HTR-8/SVneo (cell line): Measurements from ENCODE around the gene CPLX4.
A peak's percentile ranks its signal among the peaks of the same experiment; 100 is the strongest.

ENCODE experiments used
- DNase-seq: peaks from one replicate; pipeline ENCODE4 v3.0.0; 2011; ENCODE audit warnings: low spot score, mixed read lengths; ENCODE audit not compliant: insufficient read length
- FAIRE-seq: peaks from 2 replicates; lab custom pipeline; 2011; peaks lifted over from hg19 to GRCh38; lab: Jason Lieb, UNC

The CPLX4 gene

DNA sequence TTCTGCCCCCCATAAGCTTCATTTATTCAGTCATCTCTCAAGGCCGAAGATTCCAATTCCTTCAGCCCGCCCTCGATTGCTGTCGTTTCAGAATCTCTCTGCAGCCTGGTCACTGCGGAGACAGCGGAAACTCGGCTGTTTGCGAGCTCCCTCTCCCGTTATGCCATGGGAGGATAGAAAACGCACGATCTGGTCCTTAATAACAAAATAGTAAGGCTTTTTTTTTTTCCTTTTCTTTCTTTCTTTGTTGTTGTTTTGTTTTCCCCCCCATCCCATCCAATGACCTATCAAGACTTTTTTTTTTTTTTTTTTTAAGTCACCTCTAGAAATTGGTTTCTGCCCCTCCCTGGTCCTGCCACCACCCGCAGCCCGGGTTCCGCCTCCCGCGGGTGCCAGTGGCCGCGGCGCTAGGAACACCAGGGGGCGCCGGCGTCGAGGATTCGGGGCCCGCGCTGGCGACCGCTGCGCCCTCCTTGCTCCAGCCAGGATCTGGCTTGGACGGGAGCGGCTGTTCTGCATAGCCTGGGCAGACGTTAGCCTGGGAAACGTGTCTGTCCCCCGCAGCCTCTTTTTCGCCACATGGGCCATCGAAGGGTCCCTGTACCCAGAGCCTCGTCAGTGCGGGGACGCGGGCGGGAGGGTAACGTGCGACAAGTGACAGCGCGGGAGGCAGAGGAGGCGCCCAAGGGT lies 10.1 kb downstream of the CPLX4 start:
- DNase-seq (peak; percentile 75), FAIRE-seq (peak; percentile 81)

GRCh38 chr18:59306640-59307039 lies 11.8 kb downstream of the CPLX4 start:
- FAIRE-seq (no peak), DNase-seq (no peak)

- FAIRE-seq (no peak), DNase-seq (no peak)
Measured at GRCh38 chr18:59305295-59305694, 13.2 kb downstream of the CPLX4 start.

- FAIRE-seq (no peak), DNase-seq (no peak)
Measured at GRCh38 chr18:59303656-59304195, 14.7 kb downstream of the CPLX4 start.

- DNase-seq (no peak), FAIRE-seq (no peak)
Measured at GRCh38 chr18:59303006-59303405, 15.4 kb downstream of the CPLX4 start.

GRCh38 chr18:59301929-59302328 lies 16.5 kb downstream of the CPLX4 start:
- no peak for FAIRE-seq
- no peak for DNase-seq

- FAIRE-seq (no peak), DNase-seq (no peak)
Measured at GRCh38 chr18:59300676-59301285, 17.7 kb downstream of the CPLX4 start.

DNA sequence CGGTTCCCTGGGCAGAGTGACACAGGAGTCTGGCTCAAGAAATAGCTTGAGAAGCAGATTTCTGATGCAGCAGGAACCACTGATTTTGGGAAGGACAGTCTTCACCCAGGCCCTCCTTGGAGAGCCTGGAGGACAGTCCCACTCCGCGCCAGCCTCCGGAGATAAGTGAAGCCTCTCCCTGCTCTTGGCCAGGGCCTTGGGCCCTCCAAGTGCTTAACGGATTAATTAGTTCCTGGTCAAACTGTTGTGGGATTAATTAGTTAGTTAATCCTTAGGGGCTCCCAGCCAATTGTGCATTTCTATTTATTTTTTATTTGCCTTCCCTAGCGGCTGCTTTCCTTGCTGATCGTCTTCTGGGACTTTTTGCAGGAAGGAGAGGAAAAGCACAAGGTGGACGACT lies 19.6 kb downstream of the CPLX4 start:
- DNase-seq (no peak), FAIRE-seq (no peak)

DNA sequence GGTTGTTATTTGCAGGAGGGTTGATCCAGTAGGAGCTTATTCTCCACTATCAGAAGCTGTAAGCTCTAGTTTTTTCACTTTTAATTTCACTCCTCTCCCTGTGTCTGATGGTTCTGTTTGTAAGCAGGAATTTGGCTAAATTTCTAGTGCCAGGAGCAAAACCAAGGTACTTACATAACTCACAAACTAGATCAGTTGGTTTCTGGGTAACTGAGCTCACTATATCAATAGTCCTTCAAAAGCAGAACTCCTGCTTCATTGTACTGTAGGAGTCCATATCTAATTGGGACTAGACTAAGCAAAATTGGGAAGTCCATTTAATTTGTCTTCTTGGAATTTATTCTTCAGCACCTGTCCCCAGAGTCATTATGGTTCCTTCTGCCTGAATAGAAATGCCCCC lies 25.1 kb downstream of the CPLX4 start:
- FAIRE-seq = no peak
- no peak for DNase-seq

GRCh38 chr18:59286341-59286740 lies 32.1 kb downstream of the CPLX4 start:
- FAIRE-seq (no peak), DNase-seq (no peak)

DNA sequence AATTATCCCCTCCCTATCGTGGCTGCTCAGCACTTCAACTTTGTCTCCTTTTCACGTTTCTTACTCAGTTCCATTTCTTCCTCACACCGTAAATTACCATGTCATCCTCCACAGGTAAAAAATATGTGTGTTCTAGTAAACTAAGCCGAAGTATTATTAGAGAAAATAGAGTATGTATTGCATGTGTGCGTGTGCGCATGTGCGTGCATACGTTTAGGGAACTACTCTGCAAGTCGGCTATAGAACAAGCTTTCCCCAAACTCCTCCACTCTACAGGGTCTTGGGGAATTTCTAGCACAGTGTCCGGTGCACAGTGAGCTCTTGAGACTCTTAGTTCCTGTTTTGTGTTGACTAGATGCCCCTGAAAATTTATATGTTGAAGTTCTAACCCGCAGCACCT lies 36.1 kb downstream of the CPLX4 start:
- FAIRE-seq = no peak
- no peak for DNase-seq

DNA sequence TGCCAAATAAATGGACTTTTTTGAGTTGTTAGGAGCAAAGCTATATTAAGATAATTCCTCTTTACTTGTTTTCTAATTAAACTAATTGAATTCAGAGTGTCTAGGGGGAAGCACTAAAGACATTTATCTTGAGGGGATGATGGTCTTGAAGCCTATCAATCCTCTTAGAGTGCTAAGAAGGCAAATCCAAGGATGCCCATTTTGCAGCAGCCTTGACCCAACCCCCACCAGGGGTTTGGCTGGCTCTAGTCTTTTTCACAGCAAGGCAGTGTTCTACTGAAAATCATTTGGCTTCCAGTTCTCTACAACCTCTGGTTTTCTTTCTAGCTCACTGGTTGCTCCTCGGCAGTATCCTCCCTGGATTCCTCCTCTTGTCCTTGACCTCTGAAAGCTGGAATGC lies 38.7 kb downstream of the CPLX4 start:
- FAIRE-seq = no peak

DNA sequence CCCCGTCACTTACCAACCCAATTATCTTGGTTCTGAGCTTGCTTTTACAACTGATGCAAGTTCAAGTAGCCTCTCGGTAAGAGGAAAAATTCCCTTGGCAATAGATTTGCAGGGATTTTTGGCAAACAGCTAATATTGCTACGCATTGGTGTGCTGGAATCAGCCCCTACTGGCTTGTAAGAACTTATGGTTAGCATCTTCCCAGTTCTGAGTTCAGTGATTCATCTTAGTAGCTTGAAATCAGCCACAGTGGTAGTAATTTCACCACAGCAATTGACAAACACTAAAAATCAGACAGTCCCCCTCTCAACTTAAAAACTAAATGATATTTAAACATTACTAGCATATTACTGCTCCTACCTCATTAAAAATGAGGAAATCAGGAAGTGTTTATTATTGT lies 39.3 kb downstream of the CPLX4 start:
- DNase-seq (no peak), FAIRE-seq (no peak)

More for the DNA sequence above, 38.7 kb downstream of the CPLX4 start:
- DNase-seq = no peak

DNA sequence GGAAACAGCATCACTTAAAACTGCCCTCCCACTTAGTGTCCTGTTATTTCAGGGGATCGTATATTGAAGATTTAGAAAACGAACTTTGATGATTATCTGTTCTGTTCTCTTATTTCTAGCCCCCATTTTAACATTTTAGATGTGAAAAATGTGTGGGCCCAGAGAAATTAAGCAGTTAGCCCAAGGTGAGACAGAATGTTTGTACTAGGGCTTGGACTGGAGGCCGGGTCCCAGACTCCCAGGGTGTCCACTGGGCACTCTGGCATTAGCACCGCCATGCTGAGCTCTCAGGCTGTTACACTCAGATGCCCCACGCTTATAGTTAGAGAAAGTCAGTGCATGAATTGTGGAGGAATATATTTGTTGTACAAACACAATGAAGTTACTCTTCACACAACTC lies 39.7 kb downstream of the CPLX4 start:
- DNase-seq (no peak), FAIRE-seq (no peak)

DNA sequence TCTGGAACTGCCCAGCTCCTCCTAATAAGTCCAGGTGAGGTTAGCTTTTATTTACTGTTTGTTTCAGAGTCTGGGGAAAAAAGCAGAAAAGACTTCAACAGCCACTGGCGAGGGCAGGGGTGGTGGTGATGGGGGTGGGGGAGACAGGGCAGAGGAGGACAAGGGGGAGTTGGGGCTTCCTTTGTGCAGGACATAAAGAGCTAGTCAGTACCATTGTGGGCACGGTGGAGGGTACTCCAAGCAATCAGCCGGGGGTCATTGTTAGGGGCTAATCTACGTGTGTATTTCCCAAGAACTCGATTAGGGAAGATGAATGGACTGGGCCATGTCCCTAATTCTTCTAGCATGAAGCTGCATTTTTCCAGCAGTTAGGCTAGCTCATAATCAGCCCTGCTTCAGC lies 42.4 kb downstream of the CPLX4 start:
- DNase-seq (no peak), FAIRE-seq (no peak)

DNA sequence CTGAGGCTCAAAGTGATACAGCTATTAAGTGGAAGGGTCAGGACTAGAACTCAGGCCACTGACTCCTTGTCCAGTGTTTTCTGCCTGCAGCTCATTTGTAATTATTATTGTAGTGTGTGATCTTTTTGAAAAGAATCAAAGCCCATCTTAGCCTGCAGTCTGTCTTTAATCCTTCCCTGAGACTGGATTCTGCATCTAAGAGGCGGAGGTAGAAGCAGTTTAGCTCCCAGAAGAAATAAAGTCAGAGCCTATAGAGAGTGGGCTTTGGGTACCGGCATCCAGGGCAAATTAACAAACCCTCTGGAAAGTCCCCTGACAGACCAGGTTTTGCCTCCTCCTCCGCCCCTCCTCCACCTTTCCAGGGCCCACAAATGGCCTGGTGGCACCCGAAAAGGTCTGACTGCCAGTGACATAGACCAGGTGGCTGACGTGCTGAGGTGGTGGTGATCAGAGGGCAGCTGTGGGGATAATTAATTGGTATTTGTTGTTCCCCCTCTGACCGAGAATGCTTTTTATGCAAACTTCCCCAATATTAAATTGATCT lies 43.0 kb downstream of the CPLX4 start:
- FAIRE-seq (no peak), DNase-seq (no peak)

GRCh38 chr18:59274533-59274928 lies 43.9 kb downstream of the CPLX4 start:
- FAIRE-seq (no peak), DNase-seq (no peak)

GRCh38 chr18:59273759-59274532 lies 44.5 kb downstream of the CPLX4 start:
- DNase-seq (no peak), FAIRE-seq (no peak)

GRCh38 chr18:59272891-59273758 lies 45.3 kb downstream of the CPLX4 start, which contains the start of gene RAX:
TSS of gene RAX (minus strand) at chr18:59273454. CDS start at chr18:59273206, 248 bp downstream.
- FAIRE-seq (no peak), DNase-seq (no peak)
